ENCODE results near the gene GABRD.

GABRD gene

GRCh38 chr1:1990222-1990621 lies 28.9 kb upstream of the GABRD start:
- H3K27ac ChIP-seq, result no peak overlapping the region
- DNase-seq (ENCODE audit: low spot score), result no peak
- CTCF ChIA-PET, result interaction anchor here (0.6 to 1.3 kb wide), 2 partner anchors 55 to 379 kb away, joined by 3 read pairs; no protein-coding TSS in a partner anchor
- TF ChIP-seq CTCF (conservative IDR thresholded peaks at IDR 0.05; ENCODE audit: low read depth), result no peak
- POLR2A ChIA-PET (ENCODE audit: low non-redundant PET), result no interaction called here

DNA sequence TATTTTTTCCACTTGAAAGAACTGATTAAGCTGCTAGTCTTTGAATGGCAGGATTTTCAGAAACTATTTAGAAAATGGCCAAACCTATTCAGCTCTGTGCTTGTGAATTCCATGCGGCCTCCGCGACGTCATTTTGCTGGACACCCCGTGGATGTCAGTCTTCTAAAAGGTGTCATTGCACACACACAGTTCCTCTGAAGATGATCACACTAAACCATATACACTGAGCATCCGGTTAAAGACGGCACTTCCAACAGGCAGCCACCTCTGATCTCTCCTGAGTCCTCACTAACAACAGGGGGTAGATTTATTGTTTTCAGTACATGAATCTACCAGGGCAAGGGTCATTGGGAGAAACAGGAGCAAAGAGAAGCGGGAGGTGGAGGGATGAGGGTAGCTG lies 24.6 kb upstream of the GABRD start:
- no peak overlapping the region for H3K27ac ChIP-seq
- CTCF ChIA-PET, result interaction anchor here (0.6 kb wide), 2 partner anchors 24 to 50 kb away, joined by 3 read pairs; no protein-coding TSS in a partner anchor
- no peak for DNase-seq (ENCODE audit: low spot score)
- no peak for TF ChIP-seq CTCF (conservative IDR thresholded peaks at IDR 0.05; ENCODE audit: low read depth)
- POLR2A ChIA-PET (ENCODE audit: low non-redundant PET), result no interaction called here

GRCh38 chr1:1996207-1996651 lies 22.9 kb upstream of the GABRD start:
- H3K27ac ChIP-seq, result no peak overlapping the region
- ChIA-PET POLR2A (ENCODE audit: low non-redundant PET) (no interaction called here), CTCF (no interaction called here)
- DNase-seq (ENCODE audit: low spot score), result no peak
- TF ChIP-seq CTCF (conservative IDR thresholded peaks at IDR 0.05; ENCODE audit: low read depth), result no peak

- POLR2A ChIA-PET (ENCODE audit: low non-redundant PET), result no interaction called here
- no peak overlapping the region for H3K27ac ChIP-seq
- TF ChIP-seq CTCF (conservative IDR thresholded peaks at IDR 0.05; ENCODE audit: low read depth), result no peak
- CTCF ChIA-PET, result no interaction called here
- DNase-seq (ENCODE audit: low spot score), result no peak
These were observed 21.6 kb upstream of the GABRD start for GRCh38 chr1:1997576-1997975.

- CTCF ChIA-PET, result interaction anchor here (0.6 kb wide), 1 partner anchor 409 kb away, joined by 4 read pairs; no protein-coding TSS in a partner anchor
- no peak for TF ChIP-seq CTCF (conservative IDR thresholded peaks at IDR 0.05; ENCODE audit: low read depth)
- DNase-seq (ENCODE audit: low spot score), result no peak
These were observed 18.7 kb upstream of the GABRD start for GRCh38 chr1:2000432-2000831.

DNA sequence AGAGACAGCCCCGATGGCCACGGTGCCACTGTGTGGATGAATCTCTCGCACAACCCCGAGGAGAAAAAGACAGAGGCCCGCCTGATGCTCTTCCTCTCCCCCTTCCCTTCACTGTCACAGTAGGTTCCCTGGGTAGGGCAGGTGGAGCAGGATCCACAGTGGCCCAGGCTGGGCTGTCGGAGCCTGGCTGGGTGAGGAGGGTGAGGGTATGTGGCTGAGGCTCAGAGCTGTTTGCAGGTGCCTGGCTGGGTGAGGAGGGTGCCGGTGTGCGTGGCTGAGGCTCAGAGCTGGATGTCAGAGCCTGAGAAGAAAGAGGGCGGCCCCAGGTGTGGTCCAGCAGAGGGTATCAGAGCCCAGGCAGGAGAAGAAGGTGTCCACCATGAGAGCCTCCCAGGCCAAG lies 18.3 kb upstream of the GABRD start:
- no peak overlapping the region for H3K27ac ChIP-seq
- no peak for TF ChIP-seq CTCF (conservative IDR thresholded peaks at IDR 0.05; ENCODE audit: low read depth)
- ChIA-PET CTCF (interaction anchor here (0.6 kb wide), 1 partner anchor 409 kb away, joined by 4 read pairs; no protein-coding TSS in a partner anchor), POLR2A (ENCODE audit: low non-redundant PET) (no interaction called here)
- DNase-seq (ENCODE audit: low spot score), result no peak

More at GRCh38 chr1:2000432-2000831, 18.7 kb upstream of the GABRD start:
- H3K27ac ChIP-seq, result no peak overlapping the region
- POLR2A ChIA-PET (ENCODE audit: low non-redundant PET), result no interaction called here
